Thyroid gland (tissue), 4 donors: ENCODE measurements around the gene HPD.
"Not testable (repeated sequence)": the region's sequence is repeated elsewhere in the genome, so short reads cannot be mapped to it uniquely, and the experiment has no call there.

Source experiments
- CTCF ChIP-seq, 6 experiments: fragments of 200-600 bp in 3 of 6; fragments of 450-650 bp in 3 of 6; sonication (generic) in 3 of 6; IDR thresholded peaks; one replicate each; pipeline ENCODE4 v1.5.1; 2016 to 2019; ENCODE audit warnings: antibody characterized with exemption in 6 of 6, mild to moderate bottlenecking in 2 of 6, inconsistent platforms in 1 of 6, moderate library complexity in 1 of 6
- POLR2A ChIP-seq, 2 donors: fragments of 450-650 bp; IDR thresholded peaks; one replicate each; pipeline ENCODE4 v1.6.1; 2017; ENCODE audit warnings: antibody characterized with exemption in 2 of 2, mild to moderate bottlenecking in 2 of 2, moderate library complexity in 1 of 2

GRCh38 chr12:121876080-121876447 lies 17.4 kb upstream of the HPD start:
- TF ChIP-seq POLR2A, CTCF (IDR thresholded peaks at IDR 0.05): not testable (repeated sequence)
